ENCODE results near the gene AKR1B1. TPM values are rescaled to one million over a fixed set of nuclear protein-coding genes. Genes with fewer than 3 reads are reported as not detected.

The AKR1B1 gene
- total RNA-seq, 2 experiments from 2014 or later = 60.6 to 65.5 TPM

- no peak overlapping the region for H3K27ac Mint-ChIP-seq
- ATAC-seq (ENCODE audit: poor library complexity) = no peak
These were observed 18.4 kb downstream of the AKR1B1 start for GRCh38 chr7:134440476-134440875.

DNA sequence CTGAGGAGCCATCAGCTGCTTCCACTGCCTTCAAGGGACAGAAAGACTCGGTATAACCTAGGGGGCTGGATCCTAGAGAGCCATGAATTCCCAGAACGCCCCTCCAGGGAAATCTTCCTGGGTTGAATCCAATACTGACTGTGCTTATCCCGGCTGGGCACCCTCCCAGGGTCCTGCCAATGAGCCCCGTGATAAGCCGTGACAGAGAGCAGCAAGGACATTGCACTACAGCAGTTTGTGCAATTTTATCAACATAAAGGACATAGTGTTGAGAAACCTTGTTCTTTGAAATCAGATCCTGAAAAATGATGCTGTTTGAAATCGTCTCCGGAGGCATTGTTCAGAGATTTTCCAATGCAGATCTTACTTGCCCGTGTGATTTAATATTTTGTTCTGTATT lies 18.8 kb downstream of the AKR1B1 start:
- intact Hi-C loops (cut with DNase I, micrococcal nuclease) = no loop called here
- no peak overlapping the region for H3K27ac Mint-ChIP-seq
- H3K4me3 Mint-ChIP-seq = no peak overlapping the region
- ChIA-PET POLR2A (no interaction called here), CTCF (interaction anchor here (1.0 kb wide), 1 partner anchor 19 kb away, joined by 3 read pairs; the partner anchor contains the start of gene AKR1B1)
- H3K4me1 ChIP-seq (ENCODE audit: insufficient read depth, low read length) = no peaks in the 10 kb centered on the region
- H3K36me3 ChIP-seq (ENCODE audit: insufficient read depth, low read length) = peaks cover 51% of the 10 kb centered on the region
- H3K27ac ChIP-seq (ENCODE audit: low read depth in 1 of 2, low read length in 2 of 2) = no peak overlapping the region
- no peak for ATAC-seq (ENCODE audit: poor library complexity)
- H3K9me3 ChIP-seq (ENCODE audit: control insufficient read depth in 1 of 2, insufficient read depth in 1 of 2, low read length in 2 of 2) = no peaks in the 10 kb centered on the region
- H3K27me3 ChIP-seq (ENCODE audit: control insufficient read depth in 1 of 2, insufficient read depth in 2 of 2, low read length in 2 of 2) = no peaks in the 10 kb centered on the region
- H3K4me3 ChIP-seq (ENCODE audit: low read length) = no peak overlapping the region
- peaks cover 5% of the 10 kb centered on the region for H3K9me3 Mint-ChIP-seq
- DNase-seq = no peak
- H3K27me3 Mint-ChIP-seq = no peaks in the 10 kb centered on the region
- TF ChIP-seq, protein P1, sequence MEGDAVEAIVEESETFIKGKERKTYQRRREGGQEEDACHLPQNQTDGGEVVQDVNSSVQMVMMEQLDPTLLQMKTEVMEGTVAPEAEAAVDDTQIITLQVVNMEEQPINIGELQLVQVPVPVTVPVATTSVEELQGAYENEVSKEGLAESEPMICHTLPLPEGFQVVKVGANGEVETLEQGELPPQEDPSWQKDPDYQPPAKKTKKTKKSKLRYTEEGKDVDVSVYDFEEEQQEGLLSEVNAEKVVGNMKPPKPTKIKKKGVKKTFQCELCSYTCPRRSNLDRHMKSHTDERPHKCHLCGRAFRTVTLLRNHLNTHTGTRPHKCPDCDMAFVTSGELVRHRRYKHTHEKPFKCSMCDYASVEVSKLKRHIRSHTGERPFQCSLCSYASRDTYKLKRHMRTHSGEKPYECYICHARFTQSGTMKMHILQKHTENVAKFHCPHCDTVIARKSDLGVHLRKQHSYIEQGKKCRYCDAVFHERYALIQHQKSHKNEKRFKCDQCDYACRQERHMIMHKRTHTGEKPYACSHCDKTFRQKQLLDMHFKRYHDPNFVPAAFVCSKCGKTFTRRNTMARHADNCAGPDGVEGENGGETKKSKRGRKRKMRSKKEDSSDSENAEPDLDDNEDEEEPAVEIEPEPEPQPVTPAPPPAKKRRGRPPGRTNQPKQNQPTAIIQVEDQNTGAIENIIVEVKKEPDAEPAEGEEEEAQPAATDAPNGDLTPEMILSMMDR (IDR thresholded peaks at IDR 0.05) = no peak
- peaks cover 67% of the 10 kb centered on the region for H3K36me3 Mint-ChIP-seq (ENCODE audit: low read depth)
- H3K4me1 Mint-ChIP-seq (ENCODE audit: low read depth) = no peaks in the 10 kb centered on the region

More at GRCh38 chr7:134440476-134440875, 18.4 kb downstream of the AKR1B1 start:
- Histone ChIP-seq H3K27me3 (ENCODE audit: control insufficient read depth in 1 of 2, insufficient read depth in 2 of 2, low read length in 2 of 2) (no peaks in the 10 kb centered on the region), H3K4me1 (ENCODE audit: insufficient read depth, low read length) (no peaks in the 10 kb centered on the region), H3K4me3 (ENCODE audit: low read length) (no peak overlapping the region), H3K36me3 (ENCODE audit: insufficient read depth, low read length) (peaks cover 55% of the 10 kb centered on the region), H3K9me3 (ENCODE audit: control insufficient read depth in 1 of 2, insufficient read depth in 1 of 2, low read length in 2 of 2) (no peaks in the 10 kb centered on the region), H3K27ac (ENCODE audit: low read depth in 1 of 2, low read length in 2 of 2) (no peak overlapping the region)
- TF ChIP-seq, protein P1 (IDR thresholded peaks at IDR 0.05) = no peak
- H3K9me3 Mint-ChIP-seq = peaks cover 5% of the 10 kb centered on the region
- peaks cover 71% of the 10 kb centered on the region for H3K36me3 Mint-ChIP-seq (ENCODE audit: low read depth)
- H3K4me3 Mint-ChIP-seq = no peak overlapping the region
- no peak for DNase-seq
- POLR2A ChIA-PET = no interaction called here
- CTCF ChIA-PET = interaction anchor here (1.0 kb wide), 1 partner anchor 19 kb away, joined by 3 read pairs; the partner anchor contains the start of gene AKR1B1
- intact Hi-C loops (cut with DNase I, micrococcal nuclease) = no loop called here
- H3K27me3 Mint-ChIP-seq = no peaks in the 10 kb centered on the region
- no peaks in the 10 kb centered on the region for H3K4me1 Mint-ChIP-seq (ENCODE audit: low read depth)

DNA sequence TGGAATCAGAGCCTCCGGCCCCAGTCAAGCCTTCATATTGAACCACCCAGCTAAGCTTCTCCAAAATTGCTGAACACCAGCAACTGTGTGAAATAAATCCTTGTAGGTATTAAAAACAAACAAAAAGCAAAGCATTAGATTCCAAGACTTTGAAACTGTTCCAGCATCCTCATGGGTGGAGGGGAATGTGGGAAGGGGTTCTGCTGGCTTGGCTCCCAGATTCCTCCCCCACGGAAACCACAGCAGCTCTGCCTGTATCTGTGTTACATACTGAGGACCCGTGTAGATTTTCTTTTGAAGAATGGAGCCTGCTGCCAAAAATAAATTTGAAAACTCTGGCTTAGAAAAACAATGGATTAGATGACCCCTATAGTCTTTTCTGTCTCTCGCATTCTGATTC lies 20.0 kb downstream of the AKR1B1 start:
- H3K27ac Mint-ChIP-seq = no peak overlapping the region
- TF ChIP-seq, protein P1 (IDR thresholded peaks at IDR 0.05) = no peak
- DNase-seq (no peak), ATAC-seq (ENCODE audit: poor library complexity) (no peak)
- CTCF ChIA-PET = interaction anchor here (1.4 kb wide), 1 partner anchor 108 kb away, joined by 3 read pairs; no protein-coding TSS in a partner anchor
- Histone ChIP-seq H3K9me3 (ENCODE audit: control insufficient read depth in 1 of 2, insufficient read depth in 1 of 2, low read length in 2 of 2) (no peaks in the 10 kb centered on the region), H3K36me3 (ENCODE audit: insufficient read depth, low read length) (peaks cover 40% of the 10 kb centered on the region), H3K4me1 (ENCODE audit: insufficient read depth, low read length) (no peaks in the 10 kb centered on the region), H3K27ac (ENCODE audit: low read depth in 1 of 2, low read length in 2 of 2) (no peak overlapping the region), H3K27me3 (ENCODE audit: control insufficient read depth in 1 of 2, insufficient read depth in 2 of 2, low read length in 2 of 2) (no peaks in the 10 kb centered on the region), H3K4me3 (ENCODE audit: low read length) (no peak overlapping the region)
- H3K9me3 Mint-ChIP-seq = peaks cover 5% of the 10 kb centered on the region
- no peaks in the 10 kb centered on the region for H3K4me1 Mint-ChIP-seq (ENCODE audit: low read depth)
- POLR2A ChIA-PET = no interaction called here
- H3K36me3 Mint-ChIP-seq (ENCODE audit: low read depth) = peaks cover 55% of the 10 kb centered on the region
- intact Hi-C loops (cut with DNase I, micrococcal nuclease) = loop anchor here in 1 of 2 experiments (10.0 kb wide), 1 partner anchor 516 kb away; no protein-coding TSS in a partner anchor
- H3K27me3 Mint-ChIP-seq = no peaks in the 10 kb centered on the region
- no peak overlapping the region for H3K4me3 Mint-ChIP-seq
